Measurements from ENCODE around the gene KIAA1549.
"Not testable (repeated sequence)": the region's sequence is repeated elsewhere in the genome, so short reads cannot be mapped to it uniquely, and the experiment has no call there.

KIAA1549 gene

DNA sequence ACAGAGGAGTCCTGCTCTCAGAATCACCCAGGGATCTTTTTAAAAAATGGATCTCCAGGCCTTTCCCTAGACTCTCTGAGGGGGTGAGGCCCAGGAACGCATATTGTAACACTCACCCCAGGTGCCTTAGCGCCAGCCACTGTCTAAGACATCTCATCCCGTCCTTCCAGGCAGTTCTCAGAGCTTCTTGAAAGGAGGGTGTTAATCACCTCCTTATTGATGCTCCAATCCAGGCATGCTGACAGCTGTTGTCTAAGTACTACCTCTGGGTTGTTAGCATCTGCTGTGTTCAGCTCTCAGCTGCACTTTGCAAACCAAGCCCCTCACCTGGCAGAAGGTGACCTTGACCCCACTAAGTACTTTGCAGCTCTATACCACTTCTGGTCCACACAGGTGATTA is 36.0 kb downstream of the KIAA1549 start:
- H3K27me3 ChIP-seq (ENCODE audit: low read depth) = no peaks in the 10 kb centered on the region
- H3K9me3 ChIP-seq = no peaks in the 10 kb centered on the region
- H3K36me3 ChIP-seq (replicated peaks) = no peaks in the 10 kb centered on the region
- DNase-seq (ENCODE audit: low spot score in 2 of 2) = no peak
- H3K4me1 ChIP-seq = no peaks in the 10 kb centered on the region
- no peak overlapping the region for H3K4me3 ChIP-seq
- in situ Hi-C loops (cut with MboI; ENCODE audit: low sequenced_read_pairs) = no loop called here

DNA sequence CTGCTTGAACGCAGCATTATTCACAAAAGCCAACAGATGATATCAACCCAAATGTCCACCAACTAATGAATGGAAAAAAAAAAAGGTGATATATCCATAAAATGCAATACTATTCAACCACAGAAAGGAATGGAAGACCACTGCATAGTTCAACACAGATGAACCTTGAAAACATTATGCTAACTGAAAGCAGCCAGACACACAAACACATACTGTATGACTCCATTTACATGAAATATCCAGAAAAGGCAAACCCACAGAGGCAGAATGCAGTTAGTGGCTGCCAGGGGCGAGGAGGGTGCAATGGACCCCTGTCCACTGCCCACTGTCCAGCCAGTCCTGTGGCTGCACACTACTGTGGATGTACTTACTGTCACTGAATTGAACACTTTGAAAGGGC is 36.6 kb downstream of the KIAA1549 start:
- no peak overlapping the region for H3K4me3 ChIP-seq
- H3K9me3 ChIP-seq = no peaks in the 10 kb centered on the region
- no peak for DNase-seq (ENCODE audit: low spot score in 2 of 2)
- in situ Hi-C loops (cut with MboI; ENCODE audit: low sequenced_read_pairs) = no loop called here
- no peaks in the 10 kb centered on the region for H3K27me3 ChIP-seq (ENCODE audit: low read depth)
- no peaks in the 10 kb centered on the region for H3K4me1 ChIP-seq
- H3K36me3 ChIP-seq (replicated peaks) = no peaks in the 10 kb centered on the region

DNA sequence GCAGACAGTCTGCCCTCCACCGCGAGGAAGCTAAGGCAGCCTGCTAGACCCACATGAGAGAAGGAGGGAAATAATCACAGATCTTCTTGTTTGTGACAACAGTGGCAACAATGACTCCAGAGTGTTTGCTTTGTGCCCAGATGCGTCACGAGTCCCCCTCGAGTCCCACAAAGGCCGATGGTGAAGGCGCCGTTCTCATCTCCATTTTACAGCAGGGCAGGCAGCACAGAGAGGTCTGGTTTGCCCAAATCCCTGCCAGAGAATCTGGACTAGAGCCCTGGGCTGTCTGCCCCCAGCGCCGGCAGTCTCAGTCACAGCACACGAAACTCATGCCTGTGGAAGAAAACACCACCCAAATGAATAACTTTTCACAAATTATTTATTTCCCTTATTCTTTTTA is 38.1 kb downstream of the KIAA1549 start:
- Histone ChIP-seq H3K4me3 (no peak overlapping the region), H3K4me1 (no peaks in the 10 kb centered on the region), H3K27me3 (ENCODE audit: low read depth) (no peaks in the 10 kb centered on the region), H3K9me3 (no peaks in the 10 kb centered on the region), H3K36me3 (replicated peaks) (no peaks in the 10 kb centered on the region)
- in situ Hi-C loops (cut with MboI; ENCODE audit: low sequenced_read_pairs) = no loop called here
- no peak for DNase-seq (ENCODE audit: low spot score in 2 of 2)

DNA sequence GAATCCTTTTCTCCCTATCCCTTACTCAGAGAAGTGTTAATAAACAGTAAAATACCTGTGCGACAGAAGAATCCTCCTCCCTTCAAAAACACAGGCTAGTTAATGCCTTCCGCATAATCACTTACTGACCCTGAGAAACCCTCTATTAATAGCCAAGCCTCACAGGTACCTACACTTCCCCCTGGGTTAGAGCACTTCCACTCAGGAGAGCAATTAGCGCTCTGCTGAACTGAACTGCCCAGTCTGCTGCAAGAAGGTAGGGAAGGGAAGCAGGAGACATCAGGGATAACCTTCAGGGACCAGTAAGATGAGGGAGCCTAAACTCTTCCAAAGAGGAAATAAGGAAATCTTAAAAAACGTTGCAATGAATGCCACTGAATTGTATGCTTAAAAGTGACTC is 39.6 kb downstream of the KIAA1549 start:
- H3K4me3 ChIP-seq = no peak overlapping the region
- no peaks in the 10 kb centered on the region for H3K4me1 ChIP-seq
- H3K27me3 ChIP-seq (ENCODE audit: low read depth) = no peaks in the 10 kb centered on the region
- in situ Hi-C loops (cut with MboI; ENCODE audit: low sequenced_read_pairs) = no loop called here
- H3K9me3 ChIP-seq = no peaks in the 10 kb centered on the region
- H3K36me3 ChIP-seq (replicated peaks) = no peaks in the 10 kb centered on the region
- DNase-seq (ENCODE audit: low spot score in 2 of 2) = no peak

DNA sequence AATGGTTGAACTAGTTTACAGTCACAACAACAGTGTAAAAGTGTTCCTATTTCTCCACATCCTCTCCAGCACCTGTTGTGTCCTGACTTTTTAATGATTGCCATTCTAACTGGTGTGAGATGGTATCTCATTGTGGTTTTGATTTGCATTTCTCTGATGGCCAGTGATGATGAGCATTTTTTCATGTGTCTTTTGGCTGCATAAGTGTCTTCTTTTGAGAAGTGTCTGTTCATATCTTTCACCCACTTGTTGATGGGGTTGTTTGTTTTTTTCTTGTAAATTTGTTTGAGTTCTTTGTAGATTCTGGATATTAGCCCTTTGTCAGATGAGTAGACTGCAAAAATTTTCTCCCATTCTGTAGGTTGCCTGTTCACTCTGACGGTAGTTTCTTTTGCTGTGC is 40.6 kb downstream of the KIAA1549 start:
- H3K27me3 ChIP-seq (ENCODE audit: low read depth); H3K9me3 ChIP-seq; DNase-seq (ENCODE audit: low spot score in 2 of 2); H3K4me3 ChIP-seq; H3K36me3 ChIP-seq (replicated peaks); H3K4me1 ChIP-seq; in situ Hi-C loops (cut with MboI; ENCODE audit: low sequenced_read_pairs): not testable (repeated sequence)

DNA sequence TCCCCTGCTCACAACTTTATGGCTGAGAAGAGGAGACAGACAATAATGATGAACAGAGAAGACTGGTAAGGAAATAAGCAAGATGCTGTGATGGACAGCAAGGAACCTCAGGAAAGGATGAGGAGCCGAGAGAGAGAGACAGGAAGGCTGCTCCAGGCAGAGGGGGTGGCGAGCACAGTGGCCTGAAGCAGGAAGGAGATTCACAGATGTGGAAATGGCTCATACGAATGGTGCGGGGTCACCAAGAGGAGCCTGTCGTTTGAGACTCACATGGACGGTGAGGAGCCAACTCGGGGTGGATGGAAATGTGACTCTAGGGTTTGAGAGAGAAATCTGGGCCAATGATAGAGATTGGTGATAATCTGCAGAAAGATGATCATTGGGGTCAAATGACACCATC is 43.7 kb downstream of the KIAA1549 start:
- no peaks in the 10 kb centered on the region for H3K9me3 ChIP-seq
- H3K4me1 ChIP-seq = peaks cover 13% of the 10 kb centered on the region
- H3K36me3 ChIP-seq (replicated peaks) = no peaks in the 10 kb centered on the region; the same call in 1 of the 2 replicates
- in situ Hi-C loops (cut with MboI; ENCODE audit: low sequenced_read_pairs) = no loop called here
- no peaks in the 10 kb centered on the region for H3K27me3 ChIP-seq (ENCODE audit: low read depth)
- no peak for DNase-seq (ENCODE audit: low spot score in 2 of 2)
- H3K4me3 ChIP-seq = no peak overlapping the region

DNA sequence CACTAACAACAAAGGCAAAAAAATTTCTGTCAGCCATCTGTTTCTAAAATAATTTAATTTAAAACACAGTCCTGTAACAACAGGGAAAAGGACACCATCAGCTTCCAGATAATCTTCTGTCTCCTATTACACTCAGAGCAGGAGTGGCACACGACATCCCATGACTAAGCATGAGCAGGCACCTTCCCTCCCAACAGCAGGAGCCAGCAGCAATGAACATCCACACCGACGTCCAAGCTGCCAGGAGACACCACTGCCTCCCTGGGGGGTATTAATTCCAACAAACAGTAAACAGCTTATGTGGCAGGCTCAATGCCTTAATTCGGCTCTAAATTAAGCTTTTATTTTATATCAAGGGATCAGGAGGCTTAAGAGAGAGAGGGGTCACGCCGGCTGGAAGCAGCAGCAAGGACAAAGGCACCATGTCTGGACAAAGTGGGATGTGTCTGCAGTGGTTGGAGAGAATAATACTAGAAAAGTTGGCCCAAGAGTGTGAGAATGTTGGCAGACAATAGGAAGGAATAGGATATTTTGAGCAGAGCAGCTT is 45.7 kb downstream of the KIAA1549 start:
- DNase-seq (ENCODE audit: low spot score in 2 of 2) = peak; percentile 16 to 35
- Histone ChIP-seq H3K9me3 (no peaks in the 10 kb centered on the region), H3K36me3 (replicated peaks) (no peaks in the 10 kb centered on the region; the same call in 1 of the 2 replicates), H3K4me1 (peaks cover 13% of the 10 kb centered on the region), H3K4me3 (no peak overlapping the region), H3K27me3 (ENCODE audit: low read depth) (no peaks in the 10 kb centered on the region)
- in situ Hi-C loops (cut with MboI; ENCODE audit: low sequenced_read_pairs) = no loop called here

DNA sequence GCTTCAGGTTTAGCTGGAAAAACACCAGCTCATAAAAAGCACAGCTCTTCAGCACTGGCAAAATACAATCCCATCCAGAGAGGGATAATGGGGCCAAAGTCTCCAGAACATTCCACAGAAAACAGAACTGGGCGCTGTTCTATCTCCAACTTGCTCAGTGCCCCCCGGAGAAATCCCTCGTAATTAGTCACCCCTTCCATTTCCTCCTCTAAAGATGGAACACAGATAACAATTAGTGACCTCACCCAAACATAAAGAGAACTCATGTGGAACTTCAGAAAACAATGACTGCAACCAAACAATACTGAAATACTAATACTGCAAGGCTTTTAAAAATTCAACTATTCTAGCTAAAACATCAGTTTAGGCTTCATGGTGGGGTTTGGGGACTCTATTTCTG is 46.3 kb downstream of the KIAA1549 start:
- Histone ChIP-seq H3K4me1 (peaks cover 13% of the 10 kb centered on the region), H3K9me3 (no peaks in the 10 kb centered on the region), H3K27me3 (ENCODE audit: low read depth) (no peaks in the 10 kb centered on the region), H3K4me3 (no peak overlapping the region), H3K36me3 (replicated peaks) (no peaks in the 10 kb centered on the region; the same call in 1 of the 2 replicates)
- in situ Hi-C loops (cut with MboI; ENCODE audit: low sequenced_read_pairs) = no loop called here
- no peak for DNase-seq (ENCODE audit: low spot score in 2 of 2)

DNA sequence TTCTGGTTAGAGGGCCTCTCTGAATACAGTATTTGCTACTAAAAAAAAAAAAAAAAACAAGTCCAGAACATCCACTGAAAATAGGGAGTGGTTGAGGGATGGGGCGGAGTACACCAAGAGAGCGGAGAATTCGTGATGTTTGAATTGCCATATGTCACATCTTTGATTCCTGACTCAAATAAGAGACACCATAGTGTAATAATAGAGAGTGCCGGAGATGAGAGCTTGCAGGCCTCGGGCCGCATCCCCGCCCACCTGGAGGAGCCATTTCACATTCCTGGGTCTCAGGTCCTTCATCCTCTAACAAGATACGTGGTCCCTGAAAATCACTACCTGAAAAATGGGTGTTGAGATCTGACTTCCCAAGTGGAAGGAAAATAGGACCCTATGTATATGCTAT is 46.8 kb downstream of the KIAA1549 start:
- DNase-seq (ENCODE audit: low spot score in 2 of 2) = no peak
- no peak overlapping the region for H3K4me3 ChIP-seq
- in situ Hi-C loops (cut with MboI; ENCODE audit: low sequenced_read_pairs) = no loop called here

DNA sequence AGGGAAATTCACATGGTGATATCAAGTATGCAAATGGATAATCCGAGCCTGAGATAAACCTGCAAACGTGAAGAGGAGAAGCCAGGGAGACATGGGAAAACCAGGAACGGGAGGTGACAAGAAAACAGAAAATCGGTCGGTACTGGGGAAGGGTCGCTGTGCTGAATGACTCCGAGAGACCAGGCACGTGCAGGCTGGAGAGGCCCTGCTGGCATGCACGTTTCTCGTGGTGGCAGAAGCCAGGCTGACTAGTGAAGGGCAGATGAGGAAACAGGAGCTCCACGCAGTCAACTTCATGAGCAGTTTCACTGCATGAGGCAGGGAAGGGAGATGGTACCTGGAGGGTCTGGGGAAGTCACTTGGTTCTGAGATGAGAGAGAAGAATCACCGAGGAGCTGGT is 48.3 kb downstream of the KIAA1549 start:
- no peak overlapping the region for H3K4me3 ChIP-seq
- no peak for DNase-seq (ENCODE audit: low spot score in 2 of 2)
- H3K36me3 ChIP-seq (replicated peaks) = no peaks in the 10 kb centered on the region; the same call in 1 of the 2 replicates
- peaks cover 13% of the 10 kb centered on the region for H3K4me1 ChIP-seq
- H3K9me3 ChIP-seq = no peaks in the 10 kb centered on the region
- H3K27me3 ChIP-seq (ENCODE audit: low read depth) = no peaks in the 10 kb centered on the region
- in situ Hi-C loops (cut with MboI; ENCODE audit: low sequenced_read_pairs) = no loop called here

More for the DNA sequence above, 46.8 kb downstream of the KIAA1549 start:
- Histone ChIP-seq H3K4me1 (peaks cover 13% of the 10 kb centered on the region), H3K9me3 (no peaks in the 10 kb centered on the region), H3K27me3 (ENCODE audit: low read depth) (no peaks in the 10 kb centered on the region), H3K36me3 (replicated peaks) (no peaks in the 10 kb centered on the region; the same call in 1 of the 2 replicates)

DNA sequence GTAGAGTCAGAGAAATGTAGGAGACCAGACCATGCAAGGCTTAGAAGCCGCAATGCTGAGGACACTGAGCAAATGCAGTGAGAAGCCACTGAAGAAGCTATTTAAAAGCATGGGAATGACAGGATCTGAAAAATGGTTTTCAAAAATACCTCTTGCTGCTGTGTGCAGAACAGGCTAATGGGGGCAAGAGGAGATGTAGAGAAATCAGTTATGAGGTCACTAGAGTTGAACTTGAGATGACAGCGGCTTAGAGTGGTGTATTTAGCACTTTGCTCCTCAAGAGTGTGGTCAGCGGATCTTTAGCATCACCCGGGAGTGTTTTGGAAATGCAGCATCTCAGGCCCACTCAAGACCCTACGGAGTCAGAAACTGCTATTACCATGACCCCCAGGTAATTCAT is 48.8 kb downstream of the KIAA1549 start:
- DNase-seq (ENCODE audit: low spot score in 2 of 2) = no peak
- no peaks in the 10 kb centered on the region for H3K27me3 ChIP-seq (ENCODE audit: low read depth)
- H3K4me3 ChIP-seq = no peak overlapping the region
- peaks cover 13% of the 10 kb centered on the region for H3K4me1 ChIP-seq
- in situ Hi-C loops (cut with MboI; ENCODE audit: low sequenced_read_pairs) = no loop called here
- H3K36me3 ChIP-seq (replicated peaks) = no peaks in the 10 kb centered on the region; the same call in 1 of the 2 replicates
- H3K9me3 ChIP-seq = no peaks in the 10 kb centered on the region

DNA sequence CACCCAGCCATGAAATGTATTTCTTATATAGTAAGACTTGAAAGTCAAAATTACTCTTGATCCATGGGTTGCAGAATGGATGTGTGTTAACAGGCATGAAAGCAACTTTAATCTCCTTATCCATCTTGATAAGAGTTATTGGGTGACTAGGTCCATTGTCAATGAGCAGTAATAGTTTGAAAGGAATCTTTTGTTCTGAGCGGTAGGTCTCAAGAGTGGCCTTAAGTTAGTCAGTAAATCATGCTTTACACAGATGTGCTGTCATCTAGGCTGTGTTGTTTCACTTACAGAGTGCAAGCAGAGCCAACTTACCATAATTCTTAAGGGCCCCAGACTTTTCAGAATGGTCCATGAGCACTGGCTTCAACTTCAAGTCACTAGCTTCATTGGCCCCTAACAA is 51.2 kb downstream of the KIAA1549 start:
- peak in 1 of 2 experiments; percentile 29 for DNase-seq (ENCODE audit: low spot score in 2 of 2)
- H3K27me3 ChIP-seq (ENCODE audit: low read depth) = no peaks in the 10 kb centered on the region
- in situ Hi-C loops (cut with MboI; ENCODE audit: low sequenced_read_pairs) = no loop called here
- no peak overlapping the region for H3K4me3 ChIP-seq
- peaks cover 3% of the 10 kb centered on the region for H3K4me1 ChIP-seq
- no peaks in the 10 kb centered on the region for H3K9me3 ChIP-seq
- H3K36me3 ChIP-seq (replicated peaks) = no peaks in the 10 kb centered on the region

DNA sequence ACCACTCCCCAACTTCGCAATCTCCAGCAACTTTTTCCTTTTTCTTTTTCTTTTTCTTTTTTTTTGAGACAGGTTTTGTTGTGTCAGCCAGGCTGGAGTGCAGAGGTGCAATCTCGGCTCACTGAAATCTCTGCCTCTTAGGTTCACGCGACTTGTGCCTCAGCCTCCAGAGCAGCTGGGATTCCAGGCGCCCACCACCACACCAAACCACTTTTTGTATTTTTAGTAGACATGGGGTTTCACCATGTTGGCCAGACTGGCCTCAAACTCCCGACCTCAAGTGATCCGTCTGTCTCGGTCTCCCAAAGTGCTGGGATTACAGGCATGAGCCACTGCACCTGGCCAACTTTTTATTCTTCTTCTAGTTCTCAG is 55.0 kb downstream of the KIAA1549 start:
- in situ Hi-C loops (cut with MboI; ENCODE audit: low sequenced_read_pairs) = no loop called here
- Histone ChIP-seq H3K27me3 (ENCODE audit: low read depth) (no peaks in the 10 kb centered on the region), H3K4me1 (no peaks in the 10 kb centered on the region), H3K9me3 (no peaks in the 10 kb centered on the region), H3K4me3 (no peak overlapping the region), H3K36me3 (replicated peaks) (no peaks in the 10 kb centered on the region)
- no peak for DNase-seq (ENCODE audit: low spot score in 2 of 2)

DNA sequence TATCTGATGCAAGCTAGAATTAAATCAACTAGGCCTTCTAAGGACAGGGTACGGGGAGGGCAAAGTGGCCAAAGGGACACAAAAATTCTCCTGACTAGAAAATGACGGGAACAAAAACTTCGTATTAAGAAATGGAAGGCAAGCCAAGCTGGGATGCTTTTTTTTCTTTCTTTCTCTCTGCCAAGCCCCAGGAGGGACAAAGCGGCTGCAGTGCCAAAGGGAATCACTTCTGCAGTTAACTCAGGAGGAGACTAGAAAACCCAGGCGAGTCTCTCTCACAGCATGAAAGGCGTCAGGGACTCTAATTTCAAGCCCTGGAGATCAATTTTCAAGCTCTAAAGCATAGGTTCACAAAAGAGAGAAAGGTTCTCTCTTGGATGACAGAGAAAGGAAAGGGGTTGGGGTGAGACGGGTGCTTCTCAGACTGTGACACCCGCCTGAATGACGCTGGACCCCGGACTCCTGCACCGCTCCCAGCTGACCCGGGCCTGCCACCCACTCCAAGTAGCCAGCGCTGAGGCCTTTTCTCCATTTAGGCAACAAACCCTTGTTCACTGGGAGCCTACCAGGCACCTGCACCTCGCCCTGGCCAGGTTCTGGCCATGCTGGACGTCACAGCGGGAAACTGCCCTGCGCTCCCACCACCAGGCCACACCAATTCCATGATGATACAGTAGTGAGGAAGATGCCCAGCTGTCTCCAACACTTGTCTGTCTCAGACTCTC is 56.5 kb downstream of the KIAA1549 start:
- in situ Hi-C loops (cut with MboI; ENCODE audit: low sequenced_read_pairs) = no loop called here

More for the DNA sequence above, 56.5 kb downstream of the KIAA1549 start:
- no peaks in the 10 kb centered on the region for H3K4me1 ChIP-seq
- H3K36me3 ChIP-seq (replicated peaks) = no peaks in the 10 kb centered on the region
- no peaks in the 10 kb centered on the region for H3K9me3 ChIP-seq
- H3K4me3 ChIP-seq = no peak overlapping the region
- H3K27me3 ChIP-seq (ENCODE audit: low read depth) = no peaks in the 10 kb centered on the region
- no peak for DNase-seq (ENCODE audit: low spot score in 2 of 2)
